Activated CD8-positive, alpha-beta memory T cell treated with anti-CD3 and anti-CD28 coated beads, Interleukin-2, amount 10 ng/mL, durations not matched to agents 7 days and 5 days (primary cell): ENCODE results near the gene PHKA1. TPM values are rescaled to one million over a fixed set of nuclear protein-coding genes. Genes with fewer than 3 reads are reported as not detected.
A peak's percentile ranks its signal among the peaks of the same experiment; 100 is the strongest.
"Not testable (repeated sequence)": the region's sequence is repeated elsewhere in the genome, so short reads cannot be mapped to it uniquely, and the experiment has no call there.

Source experiments
- ATAC-seq: fragments of 150-1000 bp; cut with Tn5 transposase; one replicate; pipeline ENCODE4 v1.10.0; 2021; ENCODE audit warnings: moderate library complexity
- CTCF ChIA-PET: fragments of 350-600 bp; sonication (Branson Sonifier 250); formaldehyde crosslinking; loops from one replicate; lab custom pipeline; 2021; ENCODE audit warnings: antibody characterized with exemption; lab: Charles Lee
- DNase-seq: peaks from one replicate; pipeline ENCODE4 v3.0.0-alpha.2; 2020
- H3K27ac Mint-ChIP-seq: one replicate; pipeline ENCODE4 v1.8.0; 2021; ENCODE audit warnings: mild to moderate bottlenecking, mixed read lengths
- H3K27me3 Mint-ChIP-seq: one replicate; pipeline ENCODE4 v1.8.0; 2021; ENCODE audit warnings: mixed read lengths
- H3K36me3 Mint-ChIP-seq: one replicate; pipeline ENCODE4 v1.8.0; 2021; ENCODE audit warnings: mild to moderate bottlenecking, mixed read lengths
- H3K4me1 Mint-ChIP-seq: one replicate; pipeline ENCODE4 v1.8.0; 2021; ENCODE audit warnings: mixed read lengths
- H3K4me3 Mint-ChIP-seq: one replicate; pipeline ENCODE4 v1.8.0; 2021; ENCODE audit warnings: mild to moderate bottlenecking, moderate library complexity, mixed read lengths
- H3K9me3 Mint-ChIP-seq: one replicate; pipeline ENCODE4 v1.8.0; 2022; ENCODE audit warnings: low read depth, mixed read lengths
- total RNA-seq, 2 experiments: library from RNA; stranded (reverse); gene quantifications; one replicate each; pipeline ENCODE4 v1.2.3, GENCODE V29; 2021

Gene PHKA1
- total RNA-seq, 2 experiments from 2014 or later, result 1.1 to 4.9 TPM

DNA sequence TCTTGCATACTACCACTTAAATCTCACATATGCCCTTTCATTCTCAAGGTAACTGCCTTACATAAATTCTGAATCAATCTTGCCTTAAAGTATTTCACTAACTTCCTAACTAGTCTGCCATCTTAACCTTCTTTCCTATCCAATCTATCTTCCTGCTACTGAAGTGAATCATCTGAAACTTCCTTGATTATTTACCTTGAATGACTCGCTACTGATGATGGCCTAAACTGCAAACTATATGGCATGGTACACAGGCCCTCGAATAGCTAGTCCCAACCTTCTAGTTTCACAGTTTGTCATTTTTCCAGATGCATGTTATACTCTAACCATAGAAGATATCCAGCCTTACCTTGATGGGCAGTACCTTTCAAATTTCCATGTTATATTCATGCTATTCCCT, 19.9 kb downstream of the PHKA1 start:
- no peak overlapping the region for H3K4me3 Mint-ChIP-seq
- no peak for DNase-seq
- H3K27ac Mint-ChIP-seq, result no peak overlapping the region
- H3K36me3 Mint-ChIP-seq, result no peaks in the 10 kb centered on the region
- ATAC-seq, result no peak
- no peaks in the 10 kb centered on the region for H3K4me1 Mint-ChIP-seq
- H3K27me3 Mint-ChIP-seq, result no peaks in the 10 kb centered on the region
- CTCF ChIA-PET, result no interaction called here
- no peaks in the 10 kb centered on the region for H3K9me3 Mint-ChIP-seq

DNA sequence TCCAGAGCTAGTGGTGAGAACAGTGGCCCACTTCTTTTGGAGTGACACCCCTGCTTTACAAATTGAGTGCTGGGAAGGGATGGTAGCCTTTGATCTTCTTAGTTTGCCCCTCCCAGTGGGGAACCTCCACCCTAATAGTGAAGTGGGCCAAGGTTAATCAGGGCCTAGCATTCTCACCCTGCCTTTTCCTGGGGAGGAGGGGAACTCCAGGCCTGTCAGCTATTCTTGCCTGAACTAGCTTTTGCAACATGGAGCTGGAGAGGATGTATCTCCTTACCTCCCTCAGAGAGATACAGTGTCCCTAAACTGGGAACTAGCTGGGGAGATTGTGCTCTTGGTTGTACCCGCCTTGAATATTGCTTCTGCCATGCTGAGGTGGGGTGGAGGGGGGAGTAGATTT, 20.6 kb downstream of the PHKA1 start:
- H3K9me3 Mint-ChIP-seq, result no peaks in the 10 kb centered on the region
- ATAC-seq (no peak), DNase-seq (no peak)
- H3K4me3 Mint-ChIP-seq, result no peak overlapping the region
- no peaks in the 10 kb centered on the region for H3K4me1 Mint-ChIP-seq
- no peaks in the 10 kb centered on the region for H3K27me3 Mint-ChIP-seq
- H3K36me3 Mint-ChIP-seq, result no peaks in the 10 kb centered on the region
- CTCF ChIA-PET, result no interaction called here
- H3K27ac Mint-ChIP-seq, result no peak overlapping the region

- H3K9me3 Mint-ChIP-seq, result no peaks in the 10 kb centered on the region
- H3K4me1 Mint-ChIP-seq, result no peaks in the 10 kb centered on the region
- ATAC-seq (no peak), DNase-seq (no peak)
- CTCF ChIA-PET, result no interaction called here
- peaks cover 3% of the 10 kb centered on the region for H3K36me3 Mint-ChIP-seq
- no peak overlapping the region for H3K27ac Mint-ChIP-seq
- no peak overlapping the region for H3K4me3 Mint-ChIP-seq
- no peaks in the 10 kb centered on the region for H3K27me3 Mint-ChIP-seq
Measured at GRCh38 chrX:72687396-72687795, 26.7 kb downstream of the PHKA1 start.

- CTCF ChIA-PET, result no interaction called here
- Mint-ChIP-seq H3K4me1 (no peaks in the 10 kb centered on the region), H3K27ac (no peak overlapping the region), H3K9me3 (no peaks in the 10 kb centered on the region), H3K4me3 (no peak overlapping the region), H3K27me3 (no peaks in the 10 kb centered on the region), H3K36me3 (peaks cover 3% of the 10 kb centered on the region)
- no peak for DNase-seq
- ATAC-seq, result no peak
Measured at GRCh38 chrX:72685810-72686456, 28.2 kb downstream of the PHKA1 start.

- no peaks in the 10 kb centered on the region for H3K9me3 Mint-ChIP-seq
- DNase-seq, result no peak
- no peaks in the 10 kb centered on the region for H3K27me3 Mint-ChIP-seq
- H3K4me3 Mint-ChIP-seq, result no peak overlapping the region
- H3K27ac Mint-ChIP-seq, result no peak overlapping the region
- no peak for ATAC-seq
- CTCF ChIA-PET, result no interaction called here
- H3K4me1 Mint-ChIP-seq, result no peaks in the 10 kb centered on the region
- peaks cover 3% of the 10 kb centered on the region for H3K36me3 Mint-ChIP-seq
Measured at GRCh38 chrX:72685018-72685417, 29.1 kb downstream of the PHKA1 start.

- no peak for ATAC-seq
- H3K36me3 Mint-ChIP-seq, result peaks cover 6% of the 10 kb centered on the region
- no peak overlapping the region for H3K27ac Mint-ChIP-seq
- H3K4me3 Mint-ChIP-seq, result no peak overlapping the region
- H3K27me3 Mint-ChIP-seq, result no peaks in the 10 kb centered on the region
- H3K4me1 Mint-ChIP-seq, result no peaks in the 10 kb centered on the region
- CTCF ChIA-PET, result no interaction called here
- peaks cover 2% of the 10 kb centered on the region for H3K9me3 Mint-ChIP-seq
- no peak for DNase-seq
Measured at GRCh38 chrX:72683631-72684030, 30.5 kb downstream of the PHKA1 start.

GRCh38 chrX:72676465-72676864, 37.6 kb downstream of the PHKA1 start:
- Mint-ChIP-seq H3K4me3 (no peak overlapping the region), H3K27me3 (no peaks in the 10 kb centered on the region), H3K36me3 (peaks cover 4% of the 10 kb centered on the region), H3K4me1 (no peaks in the 10 kb centered on the region), H3K9me3 (peaks cover 2% of the 10 kb centered on the region), H3K27ac (no peak overlapping the region)
- ATAC-seq, result no peak
- no peak for DNase-seq
- CTCF ChIA-PET, result interaction anchor here (1.2 kb wide), 1 partner anchor 379 kb away, joined by 3 read pairs; no protein-coding TSS in a partner anchor

DNA sequence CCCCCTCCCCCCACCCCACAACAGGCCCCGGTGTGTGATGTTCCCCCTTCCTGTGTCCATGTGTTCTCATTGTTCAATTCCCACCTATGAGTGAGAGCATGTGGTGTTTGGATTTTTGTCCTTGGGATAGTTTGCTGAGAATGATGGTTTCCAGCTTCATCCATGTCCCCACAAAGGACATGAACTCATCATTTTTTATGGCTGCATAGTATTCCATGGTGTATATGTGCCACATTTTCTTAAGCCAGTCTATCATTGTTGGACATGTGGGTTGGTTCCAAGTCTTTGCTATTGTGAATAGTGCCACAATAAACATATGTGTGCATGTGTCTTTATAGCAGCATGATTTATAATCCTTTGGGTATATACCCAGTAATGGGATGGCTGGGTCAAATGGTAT, 40.2 kb downstream of the PHKA1 start:
- H3K27me3 Mint-ChIP-seq, ATAC-seq, DNase-seq, H3K27ac Mint-ChIP-seq, H3K9me3 Mint-ChIP-seq, CTCF ChIA-PET, H3K36me3 Mint-ChIP-seq, H3K4me1 Mint-ChIP-seq, H3K4me3 Mint-ChIP-seq: not testable (repeated sequence)

- not testable (repeated sequence) for ATAC-seq
Measured at GRCh38 chrX:72669508-72669907, 44.6 kb downstream of the PHKA1 start.

DNA sequence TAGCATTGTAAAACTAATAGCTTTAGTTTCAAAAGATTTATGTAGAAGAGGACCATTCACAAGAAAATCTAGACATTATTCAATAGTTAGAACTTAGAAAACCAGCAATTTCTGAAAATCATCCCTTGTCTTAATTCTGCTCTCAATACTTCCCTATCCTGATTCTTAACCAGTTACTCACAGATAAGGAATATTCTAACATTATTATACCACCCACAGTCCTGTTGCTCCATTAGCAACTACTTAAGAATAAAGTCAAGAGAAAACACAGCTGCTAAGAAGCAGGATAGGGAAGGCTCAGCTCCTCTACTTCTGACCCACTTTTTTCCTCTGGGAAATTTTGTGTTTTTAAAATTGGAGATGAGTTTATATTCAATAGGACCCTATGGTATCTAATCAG, 47.7 kb downstream of the PHKA1 start:
- no peaks in the 10 kb centered on the region for H3K9me3 Mint-ChIP-seq
- H3K27me3 Mint-ChIP-seq, result no peaks in the 10 kb centered on the region
- DNase-seq (no peak), ATAC-seq (no peak)
- no peak overlapping the region for H3K4me3 Mint-ChIP-seq
- peaks cover 1% of the 10 kb centered on the region for H3K36me3 Mint-ChIP-seq
- no peak overlapping the region for H3K27ac Mint-ChIP-seq
- CTCF ChIA-PET, result no interaction called here
- peaks cover 10% of the 10 kb centered on the region for H3K4me1 Mint-ChIP-seq

More at GRCh38 chrX:72669508-72669907, 44.6 kb downstream of the PHKA1 start:
- H3K27ac Mint-ChIP-seq, H3K9me3 Mint-ChIP-seq, CTCF ChIA-PET, DNase-seq, H3K4me3 Mint-ChIP-seq, H3K36me3 Mint-ChIP-seq, H3K4me1 Mint-ChIP-seq, H3K27me3 Mint-ChIP-seq: not testable (repeated sequence)

- Mint-ChIP-seq H3K27ac (peak overlapping the region; percentile 73), H3K36me3 (peaks cover 1% of the 10 kb centered on the region), H3K4me1 (peaks cover 10% of the 10 kb centered on the region), H3K4me3 (peak overlapping the region; percentile 18), H3K27me3 (no peaks in the 10 kb centered on the region), H3K9me3 (no peaks in the 10 kb centered on the region)
- ATAC-seq (peak; percentile 60), DNase-seq (no peak)
- CTCF ChIA-PET, result no interaction called here
Measured at GRCh38 chrX:72663737-72664136, 50.4 kb downstream of the PHKA1 start.

DNA sequence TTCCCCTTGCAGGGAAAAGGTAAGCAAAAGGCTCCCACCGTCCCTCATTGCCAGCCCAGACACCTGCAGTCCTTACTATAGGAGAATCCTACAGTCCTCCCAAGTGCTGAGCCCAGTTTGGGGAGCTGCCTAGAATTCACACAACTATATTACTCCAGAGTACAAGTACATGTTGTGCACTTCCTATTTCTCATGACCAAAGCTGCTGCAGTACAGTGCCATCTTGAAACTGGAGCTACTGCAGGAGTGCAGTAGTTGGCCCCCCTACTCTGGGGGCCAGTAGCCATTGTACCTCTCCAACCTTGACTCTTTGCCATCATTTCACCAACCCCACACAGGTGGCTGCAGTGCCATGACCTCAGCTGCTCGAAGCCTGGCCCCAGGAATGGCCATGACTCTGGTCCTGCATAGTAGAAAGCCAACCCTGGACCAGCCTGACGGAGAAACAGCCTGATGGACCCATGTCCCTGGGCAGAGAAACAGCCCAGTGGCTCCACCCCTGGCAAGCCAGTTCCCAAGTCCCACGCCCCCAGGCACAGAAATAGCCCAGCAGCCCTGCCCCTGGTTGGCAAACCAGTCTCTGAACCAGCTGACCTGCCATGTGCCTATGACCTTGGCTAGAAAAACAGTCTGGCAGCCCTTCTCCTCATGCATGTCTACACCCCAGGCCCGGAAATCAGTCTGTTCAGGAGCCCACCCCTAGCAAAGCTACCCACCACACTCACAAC, 51.9 kb downstream of the PHKA1 start:
- no peak for ATAC-seq
- Mint-ChIP-seq H3K9me3 (no peaks in the 10 kb centered on the region), H3K27ac (no peak overlapping the region), H3K36me3 (peaks cover 1% of the 10 kb centered on the region), H3K27me3 (peaks cover 2% of the 10 kb centered on the region), H3K4me3 (no peak overlapping the region), H3K4me1 (peaks cover 10% of the 10 kb centered on the region)
- CTCF ChIA-PET, result no interaction called here
- DNase-seq, result no peak

- DNase-seq, result no peak
- peaks cover 10% of the 10 kb centered on the region for H3K4me1 Mint-ChIP-seq
- no peaks in the 10 kb centered on the region for H3K9me3 Mint-ChIP-seq
- no peak for ATAC-seq
- peaks cover 1% of the 10 kb centered on the region for H3K36me3 Mint-ChIP-seq
- H3K4me3 Mint-ChIP-seq, result no peak overlapping the region
- CTCF ChIA-PET, result no interaction called here
- H3K27me3 Mint-ChIP-seq, result peaks cover 2% of the 10 kb centered on the region
- no peak overlapping the region for H3K27ac Mint-ChIP-seq
Measured at GRCh38 chrX:72659723-72660122, 54.4 kb downstream of the PHKA1 start.

DNA sequence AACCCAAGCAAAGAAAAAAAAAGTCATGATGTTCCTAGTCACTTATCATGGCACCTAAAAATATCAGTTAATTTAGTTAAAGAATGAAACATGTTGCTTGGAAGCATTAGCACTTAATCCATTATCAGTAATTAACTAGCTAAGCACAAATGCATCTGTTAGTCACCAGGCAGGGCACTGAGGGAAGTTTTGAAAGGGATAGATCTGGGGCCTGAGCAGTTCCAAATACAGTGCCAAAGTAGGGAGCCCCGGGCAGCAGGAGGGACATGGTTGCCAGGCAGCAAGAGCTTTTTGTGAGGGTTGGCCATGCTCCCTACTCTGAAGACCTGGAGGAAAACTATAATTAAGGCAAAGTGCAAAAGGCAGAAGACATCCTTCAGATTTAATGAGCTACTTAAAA, 62.0 kb downstream of the PHKA1 start:
- no peaks in the 10 kb centered on the region for H3K9me3 Mint-ChIP-seq
- no peaks in the 10 kb centered on the region for H3K36me3 Mint-ChIP-seq
- no peak overlapping the region for H3K27ac Mint-ChIP-seq
- ATAC-seq (no peak), DNase-seq (no peak)
- no peaks in the 10 kb centered on the region for H3K4me1 Mint-ChIP-seq
- CTCF ChIA-PET, result interaction anchor here (0.6 kb wide), 1 partner anchor 79 kb away, joined by 3 read pairs; the partner anchor contains the start of gene HDAC8
- H3K27me3 Mint-ChIP-seq, result no peaks in the 10 kb centered on the region
- no peak overlapping the region for H3K4me3 Mint-ChIP-seq
